ENCODE results near the gene TSPAN32.

Gene TSPAN32

GRCh38 chr11:2289350-2289749 is 12.5 kb upstream of the TSPAN32 start:
- DNase-seq, result peak; percentile 11

GRCh38 chr11:2289859-2290258 is 12.0 kb upstream of the TSPAN32 start:
- peak; percentile 15 for DNase-seq

- DNase-seq, result peak; percentile 18
These were observed 11.4 kb upstream of the TSPAN32 start for GRCh38 chr11:2290351-2290841.

- peak; percentile 6 for DNase-seq
These were observed 8.3 kb upstream of the TSPAN32 start for GRCh38 chr11:2293531-2293971.

GRCh38 chr11:2293984-2294925 is 7.6 kb upstream of the TSPAN32 start:
- peak; percentile 16 for DNase-seq

- peak; percentile 3 for DNase-seq
These were observed 6.9 kb upstream of the TSPAN32 start for GRCh38 chr11:2294926-2295290.

DNA sequence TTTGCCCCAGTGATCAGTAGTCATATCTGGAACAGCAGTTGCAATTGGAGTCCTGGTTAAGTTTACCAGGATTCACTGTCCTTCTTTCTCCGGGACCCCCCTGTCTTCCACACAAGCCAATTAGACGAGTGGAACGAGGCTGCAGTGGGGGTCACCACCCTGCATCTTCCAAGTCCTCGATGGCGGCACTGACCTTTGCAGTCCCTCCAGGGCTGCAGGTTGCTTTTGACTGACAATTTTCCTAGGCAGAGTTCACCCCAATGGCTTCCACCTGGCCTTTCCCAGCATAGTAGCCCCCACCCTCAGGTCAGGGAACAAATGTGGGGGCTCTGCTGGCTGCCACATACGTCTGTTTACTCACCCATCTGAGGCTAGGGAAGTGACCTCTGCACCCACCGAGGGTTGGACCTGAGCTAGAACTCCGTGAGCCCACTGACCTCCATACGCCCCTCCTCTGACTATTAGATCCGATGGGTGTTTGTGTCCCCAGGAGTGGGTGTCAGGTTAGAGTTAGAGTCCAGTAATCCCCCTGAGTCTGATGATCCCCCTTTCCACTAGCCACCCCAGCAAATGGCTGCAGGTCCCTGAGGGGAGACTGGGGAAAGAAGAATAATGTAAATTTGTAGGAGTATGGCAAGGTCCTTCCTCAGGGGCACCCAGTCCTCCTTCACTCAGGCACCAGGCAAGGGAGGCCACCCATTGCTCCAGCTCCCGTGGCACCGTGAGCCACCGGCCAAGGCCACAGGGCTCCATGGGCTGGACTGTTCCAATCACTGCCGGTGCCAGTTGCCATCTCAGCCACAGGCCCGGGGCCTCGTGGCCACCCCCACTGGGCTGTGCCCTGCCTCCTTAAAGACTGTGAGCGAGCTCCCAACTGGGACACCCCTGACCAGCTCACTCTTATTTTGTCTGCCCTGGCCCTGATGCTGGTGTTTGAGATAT is 5.6 kb upstream of the TSPAN32 start:
- DNase-seq, result peak; percentile 13

GRCh38 chr11:2296913-2297622 is 4.7 kb upstream of the TSPAN32 start:
- DNase-seq, result peak; percentile 29

GRCh38 chr11:2297623-2298030 is 4.2 kb upstream of the TSPAN32 start:
- DNase-seq, result no peak

DNA sequence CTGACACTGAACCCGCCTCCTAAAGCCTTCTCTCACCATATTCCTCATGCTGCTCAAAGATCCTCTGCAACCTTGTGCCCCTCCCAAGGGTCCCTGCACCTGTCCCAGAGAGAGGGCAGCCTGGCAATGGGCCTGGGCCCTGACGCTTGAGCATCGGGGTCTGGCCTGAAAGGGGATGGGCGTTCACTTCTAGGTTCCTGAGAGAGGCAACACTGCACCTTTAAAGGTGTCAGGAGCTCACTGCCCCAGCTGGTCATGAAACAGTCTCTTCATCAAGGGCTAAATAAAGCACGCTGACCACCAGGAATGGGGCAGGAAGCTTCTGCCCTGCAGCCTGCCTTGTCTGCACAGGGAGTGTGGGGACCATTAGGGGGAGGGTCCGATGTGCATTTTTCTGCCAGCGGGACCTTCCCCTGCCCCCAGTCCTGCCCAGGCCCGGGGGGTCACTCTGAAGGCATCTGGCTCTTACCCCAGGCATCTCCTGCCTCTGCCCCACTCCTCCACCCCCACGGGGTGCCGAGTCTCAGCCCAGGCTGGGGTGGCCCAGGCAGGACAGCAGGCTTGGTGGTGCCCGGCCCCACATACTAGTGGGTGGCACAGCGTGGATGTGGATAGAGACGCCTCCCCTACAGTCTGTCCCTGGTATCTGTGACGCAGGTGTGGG is 3.5 kb upstream of the TSPAN32 start:
- peak; percentile 31 for DNase-seq

GRCh38 chr11:2298795-2299761 is 2.7 kb upstream of the TSPAN32 start:
- DNase-seq, result no peak

GRCh38 chr11:2299773-2300172 is 2.0 kb upstream of the TSPAN32 start:
- peak; percentile 29 for DNase-seq

DNA sequence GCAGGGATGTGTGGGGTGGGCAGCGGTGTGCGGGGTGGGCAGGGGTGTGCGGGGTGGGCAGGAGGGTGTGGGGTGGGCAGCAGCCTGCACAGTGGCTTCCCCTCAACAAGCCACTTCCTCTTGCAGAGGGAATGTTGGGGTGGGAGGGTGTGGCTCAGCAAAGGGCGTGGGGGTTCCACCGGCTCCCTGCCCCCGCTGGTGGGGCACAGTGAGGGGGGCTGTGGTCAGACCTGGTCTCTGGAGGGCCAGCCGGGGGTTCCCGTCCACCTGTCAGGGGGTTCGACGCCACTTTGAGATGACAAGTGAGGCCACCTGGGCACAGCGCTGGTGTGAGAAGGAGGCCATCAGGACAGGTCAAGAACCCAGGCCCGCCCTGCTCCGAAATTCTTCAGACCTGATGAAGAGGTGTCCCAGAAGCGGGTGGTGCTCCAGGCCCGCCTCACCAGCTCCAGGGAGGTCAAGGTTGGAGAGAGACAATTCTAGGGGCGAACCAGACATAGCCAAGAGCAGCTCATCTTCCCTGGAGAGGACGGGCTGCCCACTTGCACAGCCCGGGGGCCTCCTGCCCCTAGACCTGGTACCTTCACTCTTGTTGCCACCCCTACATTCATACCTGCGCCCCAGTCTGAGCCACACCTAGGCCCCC is 1.4 kb upstream of the TSPAN32 start:
- DNase-seq, result peak; percentile 33

DNA sequence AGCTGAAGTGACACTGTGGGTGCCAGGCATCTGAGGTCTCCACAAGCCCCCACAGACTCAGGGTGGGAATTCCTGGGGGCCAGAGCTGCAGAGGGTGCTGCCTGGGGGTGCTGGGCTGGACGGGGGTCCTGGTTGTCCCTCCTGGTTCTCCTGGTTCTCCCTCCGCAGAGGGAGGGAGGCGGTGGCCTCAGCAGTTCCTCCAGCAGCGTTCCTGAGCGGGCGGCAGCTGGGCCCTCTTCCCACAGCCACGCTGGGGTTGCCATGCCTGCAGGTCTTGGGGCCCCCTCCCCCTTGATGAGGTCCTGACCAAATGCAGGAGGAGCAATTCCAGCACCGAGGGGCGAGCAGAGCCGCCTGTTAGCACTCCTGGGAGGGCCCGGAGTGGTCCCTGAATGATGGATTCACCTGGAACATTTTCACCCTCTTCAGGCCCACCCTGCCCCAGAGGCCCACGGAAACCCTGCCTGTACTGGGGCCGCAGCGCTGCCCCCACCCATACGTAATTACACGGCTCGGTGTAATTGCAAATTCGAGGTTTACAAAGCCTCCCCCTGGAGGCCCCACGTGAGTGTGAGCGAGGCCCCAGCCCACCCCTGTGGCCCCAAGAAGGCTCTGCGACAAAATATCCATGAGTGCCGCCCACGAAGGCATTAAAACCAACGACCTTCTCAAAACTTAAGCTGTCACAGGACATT is 730 bp upstream of the TSPAN32 start:
- peak; percentile 54 for DNase-seq

DNA sequence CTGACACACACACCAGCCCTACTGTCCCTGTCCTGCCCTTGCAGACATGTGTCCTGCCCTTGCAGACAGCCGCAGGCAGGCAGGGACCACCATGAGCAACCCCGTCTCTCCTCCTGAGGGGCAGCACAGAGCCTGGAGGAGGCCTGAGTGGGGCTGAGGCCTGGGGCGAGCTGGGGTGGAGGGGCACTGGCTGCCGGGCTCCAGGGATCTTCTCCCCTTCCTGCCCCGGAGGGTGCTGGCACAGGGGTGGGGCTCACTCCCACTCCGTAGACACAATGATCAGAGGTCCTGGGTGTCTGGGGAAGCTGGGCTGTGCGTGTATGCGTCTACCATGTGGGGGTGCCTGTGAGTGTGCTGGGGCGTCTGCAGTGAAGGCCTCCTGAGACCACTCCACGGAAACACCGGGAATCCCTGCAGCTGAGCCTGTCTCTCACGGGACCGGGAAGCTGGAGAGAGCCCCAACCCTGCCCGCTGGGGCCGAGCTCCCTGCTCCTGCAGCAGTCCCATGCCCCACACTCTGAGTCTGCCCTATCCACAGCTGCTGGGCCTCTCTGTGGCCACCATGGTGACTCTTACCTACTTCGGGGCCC is 588 bp downstream of the TSPAN32 start:
- DNase-seq, result no peak

DNA sequence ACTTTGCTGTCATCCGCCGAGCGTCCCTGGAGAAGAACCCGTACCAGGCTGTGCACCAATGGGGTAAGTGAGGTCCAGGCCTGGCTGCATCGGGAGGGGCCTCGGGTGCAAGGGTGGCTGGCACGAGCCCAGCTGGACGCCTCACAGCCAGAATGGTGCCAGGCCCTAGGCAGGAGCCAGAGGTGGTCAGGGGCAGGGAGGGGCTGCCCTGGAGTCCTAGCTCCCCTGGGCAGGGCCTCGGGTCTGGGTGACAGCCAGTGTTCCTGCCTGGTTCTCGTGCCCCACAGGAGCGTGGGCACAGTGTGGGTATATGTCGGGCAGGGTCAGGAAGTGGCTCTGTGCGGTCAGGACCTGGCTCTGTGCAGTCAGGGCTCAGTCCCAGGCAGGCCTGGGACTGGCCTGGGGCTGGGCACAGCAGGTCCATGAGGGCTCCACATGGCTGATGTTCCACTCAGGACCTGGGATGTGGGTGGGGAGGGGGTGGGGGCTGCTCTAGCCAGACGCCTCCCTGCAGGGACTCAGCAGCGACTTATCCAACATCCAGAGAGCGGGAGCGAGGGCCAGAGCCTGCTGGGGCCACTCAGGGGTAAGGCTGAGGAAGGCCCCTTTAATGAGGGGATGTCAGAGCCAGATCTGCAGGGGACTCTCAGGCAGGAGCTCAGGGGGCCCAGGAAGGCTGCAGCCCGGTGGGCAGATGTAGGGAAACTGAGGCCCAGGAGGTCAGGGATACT is 1.2 kb downstream of the TSPAN32 start:
- DNase-seq, result no peak

DNA sequence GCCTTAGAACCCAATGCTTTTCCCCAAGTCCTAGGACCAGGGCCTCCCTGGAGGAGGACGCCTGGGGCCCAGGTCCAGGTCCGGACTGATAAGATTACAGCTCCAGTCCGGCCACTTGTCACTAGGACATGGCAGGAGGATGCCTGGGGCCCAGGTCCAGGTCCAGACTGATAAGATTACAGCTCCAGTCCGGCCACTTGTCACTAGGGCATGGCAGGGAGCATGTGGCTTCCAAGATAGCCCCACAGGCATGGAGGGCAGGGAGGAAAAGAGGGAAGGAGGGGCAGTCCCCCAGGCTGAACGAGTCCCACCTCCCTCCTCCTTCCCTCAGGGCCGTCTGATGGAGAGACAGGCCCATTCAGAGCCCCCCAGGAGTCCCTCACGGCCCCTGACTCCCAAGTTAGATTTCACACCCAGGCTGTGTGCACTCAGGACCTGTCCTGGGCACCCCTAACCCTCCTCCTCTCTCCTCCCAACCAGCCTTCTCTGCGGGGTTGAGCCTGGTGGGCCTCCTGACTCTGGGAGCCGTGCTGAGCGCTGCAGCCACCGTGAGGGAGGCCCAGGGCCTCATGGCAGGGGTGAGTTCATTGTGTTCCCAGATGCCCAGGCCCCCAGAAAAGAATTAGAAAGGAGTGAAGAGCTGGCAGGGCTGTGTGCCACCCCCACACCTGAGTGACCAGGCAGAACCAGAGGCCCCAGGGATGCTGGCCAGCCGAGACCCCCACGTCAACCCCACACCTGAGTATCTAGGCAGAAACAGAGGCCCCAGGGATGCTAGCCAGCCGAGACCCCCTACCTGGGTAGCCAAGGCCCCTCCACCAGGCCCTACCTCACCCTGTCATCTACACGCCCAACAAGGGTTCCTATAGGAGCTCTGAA is 2.1 kb downstream of the TSPAN32 start:
- peak; percentile 41 for DNase-seq

Measured in left hindlimb (tissue), 1 donor.